ENCODE measurements around the gene NFYC.

- TF ChIP-seq CTCF (IDR thresholded peaks at IDR 0.05; ENCODE audit: borderline replicate concordance, extremely low read depth, low read length, poor library complexity, severe bottlenecking) (no peak), EZH2 (IDR thresholded peaks at IDR 0.05; ENCODE audit: borderline replicate concordance, low read depth, low read length, severe bottlenecking) (no peak)
Observed at GRCh38 chr1:40784141-40784770, 92.8 kb downstream of the NFYC start.

All from DND-41 (cell line).